Activated CD4-positive, alpha-beta T cell treated with anti-CD3 and anti-CD28 coated beads, Interleukin-2, amount 50 U/mL, for 1 hour (primary cell): ENCODE data around the gene C12orf42.

ENCODE experiments used
- DNase-seq: peaks from one replicate; pipeline ENCODE4 v3.0.0-alpha.2; 2020

The C12orf42 gene

DNA sequence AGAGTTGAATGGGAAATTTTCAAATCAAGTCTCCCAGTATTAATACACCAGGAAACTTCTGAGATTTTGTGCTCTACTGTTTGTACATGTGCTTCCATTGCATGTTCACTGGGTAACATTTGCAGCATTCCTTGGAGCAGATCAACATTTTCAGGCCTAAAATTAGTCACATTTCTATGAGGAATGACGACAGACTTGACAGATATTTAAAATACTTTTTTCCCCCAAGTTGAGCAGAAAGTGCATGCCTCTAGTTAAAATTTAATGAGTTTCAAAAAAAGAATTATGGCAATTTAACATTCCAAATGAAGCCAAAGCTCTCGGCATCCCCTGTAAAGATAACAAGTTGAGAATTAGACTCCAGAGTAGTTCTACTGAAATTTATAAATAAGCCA is 72.3 kb downstream of the C12orf42 start:
- DNase-seq: no peak

DNA sequence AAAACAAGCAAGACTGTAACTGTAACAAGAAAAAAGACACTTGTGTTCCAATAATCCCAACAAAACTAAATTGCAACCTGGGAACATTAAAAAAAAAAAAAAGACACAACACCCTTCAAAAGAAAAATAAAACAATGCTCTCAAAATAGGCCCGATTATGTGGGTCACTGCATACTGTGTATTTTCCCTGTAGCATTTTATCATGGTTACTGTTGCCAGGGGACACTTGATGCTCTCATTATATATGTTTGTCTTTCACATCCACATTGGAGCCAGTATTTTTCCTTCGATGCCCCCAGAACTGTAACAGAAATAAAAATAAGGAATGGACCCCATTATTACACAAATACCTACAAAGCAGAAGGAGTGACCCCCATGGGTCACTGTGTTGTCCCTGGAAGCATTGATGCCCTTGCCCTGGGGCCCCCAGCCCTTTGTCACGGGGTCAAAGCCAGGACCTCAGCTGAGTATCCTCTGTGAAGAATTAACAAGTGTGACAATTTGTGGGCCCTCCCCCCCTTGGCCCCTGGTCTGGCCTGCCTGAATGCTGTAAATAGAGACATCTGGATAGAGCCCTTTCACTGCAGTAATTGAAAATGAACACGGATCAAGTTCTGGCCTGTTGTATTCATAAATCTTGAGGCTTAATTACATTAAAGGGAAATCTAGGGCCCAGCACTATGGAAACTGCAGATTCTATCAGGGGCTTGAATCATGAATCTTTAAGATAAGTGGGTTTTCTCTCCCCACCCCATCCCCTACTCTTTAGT is 72.8 kb downstream of the C12orf42 start:
- no peak for DNase-seq

DNA sequence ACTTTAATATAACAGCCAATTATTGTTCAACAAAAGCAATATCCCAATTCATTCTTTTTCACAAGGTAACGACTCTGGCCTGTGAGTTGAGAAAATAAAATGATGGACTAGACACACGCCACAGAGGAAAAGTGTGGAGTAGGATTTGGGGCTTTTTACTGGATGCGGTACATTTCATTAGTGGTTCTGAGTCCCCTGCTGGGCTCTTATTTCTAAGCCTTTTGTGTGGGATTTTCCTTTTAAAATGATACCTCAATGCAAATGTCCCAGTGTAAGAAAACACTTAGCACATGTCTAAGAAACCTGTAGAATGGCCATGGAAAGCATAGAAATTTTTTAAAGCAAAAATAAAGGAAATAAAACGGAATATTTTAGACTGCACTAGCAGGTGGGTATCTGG is 73.4 kb downstream of the C12orf42 start:
- DNase-seq: no peak

DNA sequence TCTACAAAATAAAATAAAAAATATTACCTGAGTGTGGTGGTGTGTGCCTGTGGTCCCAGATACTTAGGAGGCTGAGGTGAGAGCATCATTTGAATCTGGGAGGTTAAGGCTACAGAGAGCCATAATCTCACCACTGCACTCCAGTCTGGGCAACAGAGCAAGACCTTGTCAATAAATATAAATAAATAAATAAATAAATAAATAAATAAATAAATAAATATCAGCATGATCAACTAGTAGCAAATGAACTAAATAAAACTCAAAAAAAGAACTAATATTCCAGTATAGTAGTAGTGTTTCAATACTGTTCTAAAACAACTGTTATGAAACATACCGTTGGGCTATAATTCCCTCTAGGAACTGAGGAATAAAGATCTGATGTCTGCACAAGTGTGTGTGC is 74.4 kb downstream of the C12orf42 start:
- DNase-seq: no peak

DNA sequence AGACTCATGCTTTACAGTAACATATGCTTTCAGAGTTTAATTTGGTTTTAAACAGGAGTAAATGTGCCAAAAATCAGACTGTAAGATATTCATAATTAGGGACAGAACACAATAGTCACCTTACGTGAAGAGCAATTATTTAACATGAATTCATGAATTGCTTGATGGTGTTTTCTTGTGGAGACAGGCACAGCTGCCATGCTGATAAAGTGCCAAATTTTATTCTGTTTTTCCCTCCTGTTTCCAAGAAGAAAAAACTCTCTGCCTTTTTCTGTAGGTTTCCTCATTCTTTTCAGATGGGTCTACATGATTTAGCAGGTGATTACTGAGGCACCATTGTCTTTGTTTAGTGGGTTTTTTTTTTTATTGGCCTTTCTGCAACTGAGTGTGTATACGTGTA is 80.1 kb downstream of the C12orf42 start:
- DNase-seq: no peak

DNA sequence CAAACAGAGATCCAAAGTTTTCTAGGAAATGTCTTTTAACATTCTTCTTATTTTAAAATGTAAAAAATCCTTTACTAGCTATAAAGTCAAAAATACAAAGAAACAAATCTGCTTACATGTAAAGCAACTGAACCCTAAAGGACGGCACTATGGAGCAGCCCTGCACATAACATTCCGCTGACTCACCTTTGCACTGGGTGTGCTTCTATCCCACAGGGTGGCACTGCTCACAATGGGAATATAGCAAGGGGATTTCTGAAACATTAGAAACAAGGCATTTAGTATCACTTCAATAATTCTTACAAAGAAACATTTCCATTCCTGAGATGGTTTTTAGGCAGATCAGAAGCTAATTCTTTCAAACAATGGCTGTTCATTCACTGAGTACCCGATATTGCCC is 94.3 kb downstream of the C12orf42 start:
- no peak for DNase-seq

DNA sequence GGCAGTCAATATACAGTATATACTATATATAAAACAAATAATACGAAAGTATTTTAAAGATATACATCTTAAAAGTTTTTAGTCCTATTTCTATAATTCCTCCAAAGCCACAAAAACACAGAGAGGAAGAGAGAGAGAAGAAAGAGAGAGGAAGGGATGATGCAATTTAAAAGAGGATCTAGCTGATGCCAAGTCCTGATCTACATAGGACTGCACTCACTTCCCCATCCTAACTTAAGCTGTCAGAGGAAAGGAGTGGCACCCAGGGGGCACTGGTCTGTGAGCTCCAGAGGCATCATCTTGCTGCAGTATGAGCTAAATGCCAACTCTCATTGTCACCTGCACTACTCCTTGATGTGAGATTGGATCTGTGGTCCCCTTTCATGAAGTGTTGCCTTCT is 95.8 kb downstream of the C12orf42 start:
- DNase-seq: no peak

DNA sequence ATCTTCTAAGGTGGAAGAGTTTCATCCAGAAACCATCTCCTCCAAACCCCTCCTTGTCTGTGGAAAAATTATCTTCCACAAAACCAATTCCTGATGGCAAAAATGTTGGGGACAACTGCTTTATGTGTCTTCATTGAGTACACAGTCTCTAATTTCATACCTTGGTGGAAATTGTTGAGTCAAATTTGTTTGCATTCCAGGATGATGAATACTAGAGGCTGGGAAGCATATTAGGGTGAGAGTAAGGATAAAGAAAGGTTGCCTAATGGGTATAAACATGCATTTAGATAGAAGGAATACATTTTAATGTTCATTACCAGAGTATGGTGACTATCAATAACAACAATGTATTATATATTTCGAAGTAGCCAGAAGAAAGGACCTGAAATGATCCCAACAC is 98.2 kb downstream of the C12orf42 start:
- DNase-seq: no peak

DNA sequence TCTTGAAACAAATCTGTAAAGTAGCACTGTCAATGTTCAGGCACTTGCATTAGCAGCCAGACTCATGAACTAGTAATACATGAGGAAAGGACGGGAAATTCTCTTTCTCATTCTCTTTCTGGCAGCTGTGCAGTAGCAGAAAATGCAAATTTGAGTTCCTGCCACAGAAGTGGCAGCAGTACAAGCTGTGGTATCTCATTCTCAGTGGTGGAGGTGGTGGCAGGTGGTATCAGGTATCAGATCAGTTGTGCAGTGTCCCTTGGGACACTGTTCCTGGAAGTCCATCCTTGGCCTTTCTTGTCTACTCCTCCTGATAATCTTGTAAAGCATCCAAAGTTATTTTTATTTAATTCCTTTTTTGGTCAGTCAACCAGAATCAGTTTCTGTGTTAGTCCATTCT is 103.0 kb downstream of the C12orf42 start:
- DNase-seq: no peak

DNA sequence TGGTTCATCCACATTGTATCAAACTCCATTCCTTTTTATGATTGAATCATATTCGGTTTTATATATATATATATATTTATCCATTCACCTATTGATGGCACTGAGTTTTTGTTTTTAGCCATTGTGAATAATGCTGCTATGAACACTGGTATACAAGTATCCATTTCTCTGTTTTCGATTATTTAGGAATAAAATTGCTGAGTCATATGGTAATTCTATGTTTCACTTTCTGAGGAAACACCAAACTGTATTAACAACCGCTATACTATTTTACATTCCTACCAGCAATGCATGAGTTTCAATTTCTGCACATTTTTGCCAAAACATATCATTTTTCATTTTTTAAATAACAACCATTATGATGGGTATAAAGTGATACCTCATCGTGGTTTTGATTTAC is 104.7 kb downstream of the C12orf42 start:
- DNase-seq: no peak

DNA sequence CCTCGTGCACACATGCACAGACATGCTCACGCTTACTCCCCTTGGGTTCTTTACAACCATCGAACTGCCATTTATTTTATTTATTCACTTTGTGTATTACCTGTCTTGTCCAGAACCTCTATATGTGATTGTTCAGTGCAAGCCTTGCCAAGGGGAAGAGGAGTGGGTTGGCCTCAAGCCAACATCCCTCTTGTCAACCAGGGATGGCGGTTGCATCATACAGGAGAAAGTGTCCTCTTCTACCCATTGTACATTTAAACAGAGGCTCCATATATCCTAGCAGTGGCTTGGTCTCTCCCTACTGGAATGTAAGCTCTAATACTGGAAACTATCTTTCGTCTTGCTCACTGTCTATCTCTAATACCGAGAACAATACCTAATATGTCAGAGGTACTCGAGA is 108.4 kb downstream of the C12orf42 start:
- no peak for DNase-seq

DNA sequence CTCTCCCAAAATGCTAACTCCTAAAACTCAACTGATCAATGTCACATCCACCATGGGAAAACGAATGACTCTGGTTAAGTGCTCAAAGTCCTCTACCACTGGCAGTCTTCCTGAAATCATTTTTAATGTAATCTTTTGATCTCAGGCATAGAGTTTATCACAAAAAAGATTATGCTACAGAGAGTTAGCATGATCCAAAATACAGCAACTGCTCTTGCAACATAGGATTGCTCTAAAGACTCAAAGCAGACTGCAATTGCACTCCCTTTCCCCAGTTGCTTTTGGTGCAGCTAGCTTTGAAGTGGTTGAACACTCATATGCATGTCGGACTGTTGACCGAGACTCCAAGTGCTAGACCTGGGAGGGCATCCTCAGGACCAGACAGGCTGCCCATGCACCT is 109.3 kb downstream of the C12orf42 start:
- no peak for DNase-seq

DNA sequence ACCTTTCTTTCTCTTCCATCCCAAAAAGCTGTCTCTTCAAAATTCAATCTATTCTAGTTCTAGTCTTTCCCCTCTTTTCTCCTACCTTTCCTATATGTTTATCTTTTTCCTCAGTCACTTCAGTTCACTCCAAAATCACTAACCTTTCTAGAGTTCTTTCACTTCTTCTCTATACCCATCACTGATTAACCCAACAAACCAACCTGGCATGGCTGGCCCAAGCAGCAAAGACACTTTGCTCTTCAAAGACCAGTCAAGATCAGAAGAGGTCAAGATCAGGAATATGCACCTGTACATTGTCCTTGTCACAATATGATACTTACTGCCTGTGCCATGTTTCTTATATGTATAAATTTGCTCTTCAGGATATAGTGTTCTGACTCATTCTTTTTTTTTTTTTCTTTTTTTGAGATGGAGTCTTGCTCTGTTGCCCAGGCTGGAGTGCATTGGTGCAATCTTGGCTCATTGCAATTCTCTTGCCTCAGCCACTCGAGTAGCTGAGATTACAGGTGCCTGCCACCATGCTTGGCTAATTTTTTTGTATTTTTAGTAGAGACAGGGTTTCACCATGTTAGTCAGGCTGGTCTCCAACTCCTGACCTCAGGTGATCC is 112.9 kb downstream of the C12orf42 start:
- no peak for DNase-seq

DNA sequence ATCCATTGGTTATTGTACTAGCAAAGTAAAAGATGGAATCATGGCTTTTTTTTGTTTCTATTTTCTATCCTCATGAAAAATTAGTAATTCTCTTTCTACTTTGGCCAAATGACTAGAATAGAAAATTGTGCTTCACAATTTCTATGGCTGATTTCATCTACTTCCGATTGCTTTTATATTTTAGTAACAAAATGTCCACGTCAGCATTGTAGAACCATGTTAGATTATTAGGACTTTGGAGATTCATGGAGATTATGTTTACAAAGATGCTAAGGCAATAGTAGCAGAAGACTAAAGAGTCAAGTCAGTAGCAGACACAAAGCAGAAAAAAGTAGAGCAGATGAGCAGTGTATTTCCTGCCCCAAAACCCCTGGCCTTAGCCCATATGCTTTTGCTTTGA is 113.6 kb downstream of the C12orf42 start:
- no peak for DNase-seq

DNA sequence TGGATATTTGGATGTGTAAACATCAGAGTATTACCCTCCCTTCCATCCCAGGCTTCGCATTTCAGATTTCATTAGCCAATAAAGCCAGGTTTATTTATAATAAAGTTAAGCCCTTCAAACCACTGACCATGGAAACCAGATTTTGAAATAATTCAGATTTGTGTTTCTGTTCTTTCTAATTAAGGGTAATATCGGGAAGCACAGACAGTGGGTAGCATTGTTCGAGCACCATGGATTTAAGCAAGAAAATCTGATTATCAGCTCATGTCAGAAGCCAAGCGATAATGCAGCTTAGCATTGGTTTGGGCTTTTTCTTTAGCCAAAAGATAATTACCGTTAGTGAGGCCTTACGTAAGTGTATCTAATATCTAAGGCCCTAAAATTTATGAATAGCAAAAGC is 116.1 kb downstream of the C12orf42 start:
- DNase-seq: no peak

DNA sequence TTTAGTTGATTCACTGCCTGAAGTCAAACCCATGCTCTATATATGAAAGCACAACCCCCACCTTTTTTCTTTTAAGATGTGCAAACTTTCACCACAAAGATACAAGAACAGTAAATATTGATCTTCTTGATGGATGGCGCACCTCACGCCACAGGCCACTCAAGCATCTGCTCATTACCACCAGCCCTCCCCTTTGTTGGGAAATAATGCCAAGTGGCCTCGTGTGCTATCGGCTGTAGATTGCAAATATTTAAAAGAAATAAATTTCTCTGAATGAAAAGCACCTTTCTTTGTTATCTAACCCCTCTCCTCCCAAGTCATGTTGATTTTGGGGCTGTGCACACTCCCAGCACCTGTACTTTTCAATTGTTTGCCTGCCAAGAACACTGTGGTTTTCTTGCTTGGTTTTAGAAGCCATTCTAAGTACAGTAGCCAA is 122.7 kb downstream of the C12orf42 start:
- no peak for DNase-seq

DNA sequence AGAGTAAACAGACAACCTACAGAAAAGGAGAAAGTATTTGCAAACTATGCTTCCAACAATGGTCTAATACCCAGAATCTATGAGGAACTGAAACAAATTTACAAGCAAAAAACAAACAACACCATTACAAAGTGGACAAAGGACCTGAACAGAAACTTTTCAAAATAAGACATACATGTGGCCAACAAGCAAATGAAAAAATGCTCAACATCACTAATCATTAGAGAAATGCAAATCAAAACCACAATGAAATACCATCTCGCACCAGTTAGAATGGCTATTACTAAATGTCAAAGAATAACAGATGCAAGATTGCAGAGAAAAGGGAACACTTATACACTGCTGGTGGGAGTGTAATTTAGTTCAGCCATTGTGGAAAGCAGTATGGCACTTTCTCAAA is 125.8 kb downstream of the C12orf42 start:
- DNase-seq: no peak

DNA sequence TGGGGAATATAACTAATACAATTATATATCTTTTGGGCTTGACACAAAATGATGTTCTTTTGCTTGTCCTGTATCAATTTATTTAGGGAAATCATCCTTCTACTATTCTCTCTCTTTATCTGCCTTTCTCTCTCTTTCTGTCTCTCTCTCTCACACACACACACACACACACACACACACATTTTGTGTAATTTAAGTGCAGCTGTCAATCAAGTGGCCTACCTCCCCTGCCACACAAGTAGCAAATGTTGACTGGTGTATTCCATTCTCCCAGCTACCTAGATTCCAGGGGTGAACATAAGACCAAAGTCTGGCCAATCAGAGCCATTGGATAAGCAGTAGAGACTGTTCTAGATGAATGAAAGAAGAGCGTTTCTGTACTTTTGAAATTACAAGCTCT is 127.6 kb downstream of the C12orf42 start:
- no peak for DNase-seq

DNA sequence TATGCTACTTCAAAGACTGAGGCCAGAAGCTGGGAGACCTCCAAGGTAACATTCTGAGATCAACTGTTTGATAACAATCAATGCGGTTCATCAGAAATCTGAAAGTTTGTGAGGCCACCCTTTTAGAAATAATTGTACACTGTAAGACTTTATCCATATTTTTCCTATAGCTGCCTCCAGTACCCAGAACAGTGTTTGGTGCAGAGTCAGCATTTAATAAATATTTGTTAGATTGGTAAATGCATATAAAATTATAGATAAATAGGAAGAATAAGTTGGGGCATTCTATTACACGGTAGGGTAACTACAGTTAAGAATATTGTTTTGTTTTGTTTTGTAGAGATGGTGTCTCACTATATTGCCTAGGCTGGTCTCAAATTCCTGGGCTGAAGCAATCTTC is 141.4 kb downstream of the C12orf42 start:
- no peak for DNase-seq

DNA sequence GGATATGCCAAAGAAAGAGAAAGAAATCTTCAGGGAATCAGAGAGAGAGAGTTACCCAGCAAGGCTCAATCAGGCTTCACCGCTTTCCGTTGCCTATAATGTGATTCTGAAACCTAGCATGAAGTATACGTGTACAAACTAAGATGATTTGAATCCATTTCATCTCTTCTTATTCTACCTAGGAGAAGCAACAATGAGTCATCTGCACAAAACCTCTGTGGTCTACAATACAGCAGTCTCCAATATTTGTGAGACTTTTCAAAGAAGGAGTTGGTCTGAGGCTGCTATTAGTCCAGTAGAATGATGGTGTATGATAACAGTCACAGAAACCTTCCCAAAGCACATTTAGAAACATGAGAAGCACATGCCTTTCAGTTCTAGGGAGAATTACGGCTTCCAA is 141.9 kb downstream of the C12orf42 start:
- no peak for DNase-seq

DNA sequence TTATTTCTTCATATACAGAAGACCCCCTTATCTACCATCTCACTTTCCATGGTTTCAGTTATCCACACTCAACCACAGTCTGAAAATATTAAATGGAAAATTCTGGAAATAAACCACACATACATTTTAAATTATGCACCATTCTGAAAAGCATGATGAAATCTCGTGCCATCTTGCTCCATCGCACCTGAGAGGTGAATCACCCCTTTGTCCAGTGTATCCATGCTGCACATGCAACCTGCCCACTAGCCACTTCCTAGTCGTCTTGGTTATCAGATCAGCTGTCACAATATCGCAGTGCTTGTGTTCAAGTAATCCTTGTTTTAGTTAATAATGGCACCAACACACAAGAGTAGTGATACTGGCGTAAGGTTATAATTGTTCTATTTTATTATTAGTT is 145.7 kb downstream of the C12orf42 start:
- DNase-seq: no peak

DNA sequence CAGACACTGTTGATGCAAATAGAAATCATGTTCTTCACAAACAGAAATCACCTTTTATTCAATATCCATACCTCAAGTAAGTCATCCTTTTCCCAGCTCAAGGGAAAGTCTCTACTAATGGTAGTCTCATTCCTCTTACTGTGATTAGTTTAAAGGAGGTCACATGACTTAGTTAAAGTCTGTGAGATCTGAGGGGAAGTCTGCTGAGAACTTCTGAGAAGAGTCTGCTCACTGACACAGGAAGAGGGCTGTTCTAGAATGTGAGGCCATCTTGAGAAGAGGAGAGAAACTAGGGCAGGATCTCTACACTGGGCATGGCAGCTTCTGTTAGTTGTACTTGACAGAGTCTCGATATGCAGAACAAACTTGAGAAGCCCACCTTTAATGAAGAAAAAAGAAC is 146.8 kb downstream of the C12orf42 start:
- no peak for DNase-seq

DNA sequence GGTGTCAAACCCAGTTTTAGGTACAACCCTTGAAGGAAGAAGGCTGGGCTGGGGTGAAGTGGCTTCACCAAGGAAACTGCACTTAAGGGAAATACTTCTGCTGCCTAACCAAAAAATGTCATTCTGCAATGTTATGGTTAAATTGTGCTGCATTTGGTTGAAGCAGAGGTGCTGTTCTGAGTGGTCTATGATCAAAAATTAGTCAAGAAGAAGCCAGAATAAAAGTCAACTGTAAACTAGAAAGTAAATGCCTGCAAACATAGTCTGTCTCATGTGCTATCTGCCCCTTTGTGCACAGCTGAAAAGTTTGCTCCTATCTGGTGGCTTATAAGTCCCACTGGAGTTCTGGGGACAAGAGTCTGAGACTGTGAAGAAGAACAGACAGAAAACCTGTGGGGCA is 158.8 kb downstream of the C12orf42 start:
- DNase-seq: no peak

DNA sequence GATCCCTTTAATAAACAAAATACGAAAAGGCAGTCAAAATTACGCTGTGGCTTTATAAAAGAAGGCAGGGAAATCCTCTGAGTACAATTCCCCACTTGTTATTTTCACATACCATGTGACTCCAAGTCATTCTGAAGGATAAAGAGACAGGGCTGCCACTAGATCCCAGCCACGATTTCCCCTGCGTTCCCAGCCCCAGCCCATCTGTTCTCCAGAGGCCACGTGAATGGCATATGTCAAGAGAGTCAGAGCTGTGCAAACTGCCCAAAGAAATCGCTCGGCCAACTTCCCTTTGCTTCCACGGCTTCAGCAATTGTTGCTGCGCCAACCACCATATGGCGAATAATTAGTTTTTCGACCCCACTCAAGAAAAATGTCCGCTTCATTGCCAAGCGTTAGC is 161.3 kb downstream of the C12orf42 start:
- DNase-seq: no peak

DNA sequence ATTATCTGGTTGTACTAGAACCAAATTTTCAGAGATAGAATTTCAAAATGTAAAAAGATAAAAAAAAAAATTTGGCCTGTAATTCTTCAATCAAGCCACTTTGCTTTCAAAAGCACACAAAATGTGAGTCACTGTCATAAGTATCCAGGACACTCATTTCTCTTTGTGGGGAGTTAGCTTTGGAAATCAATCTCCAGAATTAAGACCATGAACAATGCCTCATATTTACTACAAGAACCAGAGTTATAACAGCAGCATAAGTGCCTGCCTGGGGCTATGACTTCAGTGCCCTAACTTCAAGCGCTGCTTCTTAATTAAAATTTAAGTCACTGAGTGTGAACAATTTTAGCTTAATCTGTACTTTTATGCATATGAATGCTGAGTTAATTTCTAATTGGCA is 162.1 kb downstream of the C12orf42 start:
- no peak for DNase-seq
